Neural crest cell (in vitro differentiated cells): ENCODE data around the gene MALT1. TPM values are rescaled to one million over a fixed set of nuclear protein-coding genes. Genes with fewer than 3 reads are reported as not detected.

Experiments
- DNase-seq: peaks from one replicate; pipeline ENCODE4 v3.0.0; 2021; ENCODE audit warnings: low read depth, mixed read lengths, low spot score
- H3K27ac Mint-ChIP-seq: one replicate; pipeline ENCODE4 v1.8.0; 2021; ENCODE audit warnings: mild to moderate bottlenecking, mixed read lengths; ENCODE audit not compliant: unreplicated experiment
- H3K27me3 Mint-ChIP-seq: 2 replicates; pipeline ENCODE4 v1.8.0; 2021; ENCODE audit warnings: low read depth, mild to moderate bottlenecking, mixed read lengths
- H3K36me3 Mint-ChIP-seq: 2 replicates; pipeline ENCODE4 v1.8.0; 2021; ENCODE audit warnings: low read depth, mild to moderate bottlenecking, mixed read lengths
- H3K4me1 Mint-ChIP-seq: 2 replicates; pipeline ENCODE4 v1.8.0; 2021; ENCODE audit warnings: mixed read lengths
- H3K4me3 Mint-ChIP-seq: one replicate; pipeline ENCODE4 v1.8.0; 2021; ENCODE audit warnings: mild to moderate bottlenecking, mixed read lengths
- H3K9me3 Mint-ChIP-seq: 2 replicates; pipeline ENCODE4 v1.8.0; 2021; ENCODE audit warnings: mixed read lengths
- total RNA-seq: library from RNA; stranded (reverse); gene quantifications from 2 replicates; pipeline ENCODE4 v1.2.1, GENCODE V29; 2021
- TF ChIP-seq, protein P1 (sequence below): fragments of 200-600 bp; sonication (generic); conservative IDR thresholded peaks from 2 replicates; pipeline ENCODE4 v1.5.0; 2021; ENCODE audit warnings: antibody characterized with exemption, mild to moderate bottlenecking

MALT1 gene
- total RNA-seq, 1 donor from 2014 or later = 17.6 TPM

DNA sequence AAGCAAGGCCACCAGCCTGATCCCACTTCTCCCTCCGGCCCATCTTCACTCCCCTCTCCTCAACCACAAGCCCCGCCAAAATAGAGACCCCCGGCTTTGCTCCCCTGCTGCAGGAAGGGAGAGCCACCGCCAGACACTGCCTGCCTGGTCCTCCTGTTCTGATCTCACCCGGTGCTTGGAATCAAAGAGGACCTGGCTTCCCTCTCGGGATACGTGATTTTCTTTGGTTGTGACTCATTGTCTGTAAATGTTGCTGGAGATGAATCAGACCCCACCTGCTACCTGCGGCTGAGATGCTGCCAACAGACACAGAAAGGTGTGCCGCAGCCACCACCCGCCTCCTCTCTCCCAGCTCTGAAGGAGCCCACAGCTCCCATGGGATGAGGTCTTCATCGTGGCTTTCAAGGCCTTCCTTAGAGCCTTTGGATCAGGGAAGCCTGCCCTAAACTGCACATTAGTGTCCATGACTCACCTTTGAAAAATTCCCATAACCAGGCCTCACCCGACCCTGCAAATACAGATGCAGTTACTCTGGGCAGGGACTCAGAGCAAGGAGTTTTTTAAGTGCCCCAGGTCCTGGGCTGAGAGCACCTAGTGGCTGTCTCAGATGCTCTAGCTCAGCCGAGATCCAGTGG is 114.0 kb downstream of the MALT1 start:
- H3K4me3 Mint-ChIP-seq = peak overlapping the region; percentile 50
- no peaks in the 10 kb centered on the region for H3K27me3 Mint-ChIP-seq
- TF ChIP-seq, protein P1, sequence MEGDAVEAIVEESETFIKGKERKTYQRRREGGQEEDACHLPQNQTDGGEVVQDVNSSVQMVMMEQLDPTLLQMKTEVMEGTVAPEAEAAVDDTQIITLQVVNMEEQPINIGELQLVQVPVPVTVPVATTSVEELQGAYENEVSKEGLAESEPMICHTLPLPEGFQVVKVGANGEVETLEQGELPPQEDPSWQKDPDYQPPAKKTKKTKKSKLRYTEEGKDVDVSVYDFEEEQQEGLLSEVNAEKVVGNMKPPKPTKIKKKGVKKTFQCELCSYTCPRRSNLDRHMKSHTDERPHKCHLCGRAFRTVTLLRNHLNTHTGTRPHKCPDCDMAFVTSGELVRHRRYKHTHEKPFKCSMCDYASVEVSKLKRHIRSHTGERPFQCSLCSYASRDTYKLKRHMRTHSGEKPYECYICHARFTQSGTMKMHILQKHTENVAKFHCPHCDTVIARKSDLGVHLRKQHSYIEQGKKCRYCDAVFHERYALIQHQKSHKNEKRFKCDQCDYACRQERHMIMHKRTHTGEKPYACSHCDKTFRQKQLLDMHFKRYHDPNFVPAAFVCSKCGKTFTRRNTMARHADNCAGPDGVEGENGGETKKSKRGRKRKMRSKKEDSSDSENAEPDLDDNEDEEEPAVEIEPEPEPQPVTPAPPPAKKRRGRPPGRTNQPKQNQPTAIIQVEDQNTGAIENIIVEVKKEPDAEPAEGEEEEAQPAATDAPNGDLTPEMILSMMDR = peak; percentile 21
- no peaks in the 10 kb centered on the region for H3K36me3 Mint-ChIP-seq
- no peaks in the 10 kb centered on the region for H3K9me3 Mint-ChIP-seq
- peaks cover 63% of the 10 kb centered on the region for H3K4me1 Mint-ChIP-seq
- DNase-seq = no peak
- peak overlapping the region; percentile 85 for H3K27ac Mint-ChIP-seq

DNA sequence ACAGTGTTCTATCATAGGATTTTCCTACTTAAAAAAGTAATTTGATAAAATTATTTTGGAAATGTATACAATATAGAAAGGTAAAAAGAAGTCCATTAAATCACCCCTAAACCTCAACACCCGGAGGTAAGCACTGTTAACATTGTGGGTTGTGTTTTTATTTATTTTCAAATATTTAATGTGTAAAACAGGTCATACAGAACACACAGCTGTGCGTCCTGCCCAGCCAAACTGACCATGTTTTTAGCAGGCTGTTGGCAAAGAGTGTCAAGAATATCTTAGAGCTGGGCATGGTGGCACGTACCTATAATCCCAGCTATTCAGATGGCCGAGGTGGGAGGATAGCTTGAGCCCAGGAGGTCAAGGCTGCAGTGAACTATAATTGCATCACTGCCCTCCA is 114.6 kb downstream of the MALT1 start:
- no peaks in the 10 kb centered on the region for H3K9me3 Mint-ChIP-seq
- H3K27me3 Mint-ChIP-seq = no peaks in the 10 kb centered on the region
- TF ChIP-seq, protein P1 = no peak
- no peaks in the 10 kb centered on the region for H3K36me3 Mint-ChIP-seq
- no peak overlapping the region for H3K4me3 Mint-ChIP-seq
- H3K27ac Mint-ChIP-seq = peak overlapping the region; percentile 46
- H3K4me1 Mint-ChIP-seq = peaks cover 68% of the 10 kb centered on the region
- DNase-seq = no peak

- H3K27me3 Mint-ChIP-seq = no peaks in the 10 kb centered on the region
- peak overlapping the region; percentile 70 for H3K27ac Mint-ChIP-seq
- H3K4me3 Mint-ChIP-seq = no peak overlapping the region
- TF ChIP-seq, protein P1 = no peak
- DNase-seq = no peak
- H3K36me3 Mint-ChIP-seq = no peaks in the 10 kb centered on the region
- peaks cover 69% of the 10 kb centered on the region for H3K4me1 Mint-ChIP-seq
- H3K9me3 Mint-ChIP-seq = no peaks in the 10 kb centered on the region
These were observed 116.4 kb downstream of the MALT1 start for GRCh38 chr18:58787536-58788149.

GRCh38 chr18:58788470-58788869 is 117.2 kb downstream of the MALT1 start:
- no peaks in the 10 kb centered on the region for H3K36me3 Mint-ChIP-seq
- H3K4me1 Mint-ChIP-seq = peaks cover 64% of the 10 kb centered on the region
- peak overlapping the region; percentile 94 for H3K27ac Mint-ChIP-seq
- no peaks in the 10 kb centered on the region for H3K9me3 Mint-ChIP-seq
- peak overlapping the region; percentile 16 for H3K4me3 Mint-ChIP-seq
- DNase-seq = no peak
- TF ChIP-seq, protein P1 = no peak
- no peaks in the 10 kb centered on the region for H3K27me3 Mint-ChIP-seq

- Mint-ChIP-seq H3K4me3 (peak overlapping the region; percentile 79), H3K27me3 (no peaks in the 10 kb centered on the region), H3K27ac (peak overlapping the region; percentile 94), H3K9me3 (no peaks in the 10 kb centered on the region), H3K4me1 (peaks cover 64% of the 10 kb centered on the region), H3K36me3 (no peaks in the 10 kb centered on the region)
- TF ChIP-seq, protein P1 = no peak
- DNase-seq = peak; percentile 56
These were observed 118.0 kb downstream of the MALT1 start for GRCh38 chr18:58788971-58789875.
